CD14-positive monocyte (primary cell): ENCODE results near the gene LRRIQ1. TPM values are rescaled to one million over a fixed set of nuclear protein-coding genes. Genes with fewer than 3 reads are reported as not detected.

Experiments
- DNase-seq, 3 donors: peaks; one replicate each; pipeline ENCODE4 v3.0.0-alpha.2; 2011 to 2022
- H2AFZ ChIP-seq: 2 replicates; pipeline ENCODE4 v1.6.0; 2012; ENCODE audit warnings: mild to moderate bottlenecking, low read depth, low read length, inconsistent platforms; ENCODE audit not compliant: insufficient read depth, poor library complexity, severe bottlenecking
- H3K27ac ChIP-seq, 2 donors: 1 replicate in 1 of 2; 2 replicates in 1 of 2; pipeline ENCODE4 v1.5.1; 2012 to 2013; ENCODE audit warnings: low read length in 2 of 2, control low read depth in 1 of 2, inconsistent platforms in 1 of 2, low read depth in 1 of 2, mild to moderate bottlenecking in 1 of 2
- H3K27me3 ChIP-seq, 2 donors: one replicate each; pipeline versions ENCODE4 v1.6.0 to v1.6.1; 2011 to 2013; ENCODE audit warnings: low read length in 2 of 2; ENCODE audit not compliant: control insufficient read depth in 2 of 2, insufficient read depth in 2 of 2
- H3K36me3 ChIP-seq, 2 donors: replicated peaks in 1 of 2; 1 replicate in 1 of 2; 2 replicates in 1 of 2; pipeline versions ENCODE4 v1.5.1 to v1.6.1; 2012 to 2013; ENCODE audit warnings: low read length in 2 of 2, control low read depth in 1 of 2, inconsistent platforms in 1 of 2, mild to moderate bottlenecking in 1 of 2; ENCODE audit not compliant: insufficient read depth in 2 of 2, control insufficient read depth in 1 of 2
- H3K4me1 ChIP-seq, 2 donors: 1 replicate in 1 of 2; 2 replicates in 1 of 2; pipeline versions ENCODE4 v1.5.1 to v1.6.1; 2012 to 2013; ENCODE audit warnings: low read length in 2 of 2, control low read depth in 1 of 2, inconsistent platforms in 1 of 2, mild to moderate bottlenecking in 1 of 2, moderate library complexity in 1 of 2; ENCODE audit not compliant: insufficient read depth in 2 of 2, control insufficient read depth in 1 of 2
- H3K4me2 ChIP-seq: replicated peaks from 2 replicates; pipeline ENCODE3; 2012; ENCODE audit warnings: low read length, moderate library complexity, mild to moderate bottlenecking; ENCODE audit not compliant: poor library complexity, severe bottlenecking; ENCODE audit errors: extremely low read depth
- H3K4me3 ChIP-seq, 3 experiments: fragments of 200-600 bp in 1 of 3; sonication (generic) in 1 of 3; replicated peaks in 1 of 3; 1 replicate in 2 of 3; 2 replicates in 1 of 3; pipeline ENCODE4 v1.5.1; 2011 to 2013; ENCODE audit warnings: low read length in 3 of 3, mild to moderate bottlenecking in 3 of 3, control low read depth in 2 of 3, low read depth in 2 of 3, inconsistent platforms in 1 of 3, moderate library complexity in 1 of 3
- H3K79me2 ChIP-seq: 2 replicates; pipeline ENCODE4 v1.6.0; 2012; ENCODE audit warnings: mild to moderate bottlenecking, control low read depth, inconsistent platforms, low read length, moderate library complexity; ENCODE audit not compliant: insufficient read depth
- H3K9ac ChIP-seq: 2 replicates; pipeline ENCODE4 v1.6.0; 2017; ENCODE audit warnings: low read length, mild to moderate bottlenecking; ENCODE audit not compliant: insufficient read depth, poor library complexity, severe bottlenecking
- H3K9me3 ChIP-seq, 2 donors: replicated peaks in 1 of 2; 1 replicate in 1 of 2; 2 replicates in 1 of 2; pipeline versions ENCODE4 v1.5.1 to v1.6.1; 2012 to 2013; ENCODE audit warnings: low read length in 2 of 2, control low read depth in 1 of 2; ENCODE audit not compliant: control insufficient read depth in 1 of 2, insufficient read depth in 1 of 2
- H4K20me1 ChIP-seq: 2 replicates; pipeline ENCODE4 v1.6.0; 2012; ENCODE audit warnings: mild to moderate bottlenecking, low read length, control low read depth, moderate library complexity; ENCODE audit not compliant: insufficient read depth
- H3K27ac Mint-ChIP-seq, 7 donors: one replicate each; pipeline ENCODE4 v1.8.0; 2020; ENCODE audit warnings: mild to moderate bottlenecking in 7 of 7, mixed read lengths in 7 of 7, moderate library complexity in 6 of 7, inconsistent platforms in 2 of 7
- H3K27me3 Mint-ChIP-seq, 3 donors: one replicate each; pipeline ENCODE4 v1.8.0; 2021 to 2022; ENCODE audit warnings: low read depth in 3 of 3, mild to moderate bottlenecking in 3 of 3, mixed read lengths in 3 of 3, moderate library complexity in 3 of 3, inconsistent platforms in 1 of 3
- H3K36me3 Mint-ChIP-seq, 2 donors: one replicate each; pipeline ENCODE4 v1.8.0; 2020; ENCODE audit warnings: mixed read lengths in 2 of 2, inconsistent platforms in 1 of 2, mild to moderate bottlenecking in 1 of 2
- H3K4me1 Mint-ChIP-seq: one replicate; pipeline ENCODE4 v1.8.0; 2020; ENCODE audit warnings: mild to moderate bottlenecking, mixed read lengths
- H3K4me3 Mint-ChIP-seq, 2 donors: one replicate each; pipeline ENCODE4 v1.8.0; 2020; ENCODE audit warnings: mild to moderate bottlenecking in 2 of 2, mixed read lengths in 2 of 2, moderate library complexity in 1 of 2
- H3K9me3 Mint-ChIP-seq, 7 donors: one replicate each; pipeline ENCODE4 v1.8.0; 2020 to 2022; ENCODE audit warnings: mixed read lengths in 7 of 7, mild to moderate bottlenecking in 6 of 7, moderate library complexity in 6 of 7, inconsistent platforms in 2 of 7
- WGBS: methylation state at CpG from one replicate; pipeline ENCODE4 v1.1.5; 2013; ENCODE audit warnings: missing lambda C conversion rate; ENCODE audit not compliant: insufficient coverage; 5-methylcytosine and 5-hydroxymethylcytosine counted together
- intact Hi-C, 2 donors: fragments of 100-400 bp; cut with micrococcal nuclease; formaldehyde crosslinking; loops; one replicate each; pipeline versions ENCODE4 v1.15.0 to v1.15.1; 2023
- polyA plus RNA-seq, 3 donors: library from polyadenylated mRNA; depleted of rRNA in 1 of 3; unstranded in 2 of 3; stranded (reverse) in 1 of 3; fragments of 300-500 nt in 2 of 3; fragments of >200 nt in 1 of 3; fragmentation: Illumina TruSeq in 2 of 3; gene quantifications; 1 replicate in 2 of 3; 2 replicates in 1 of 3; pipeline ENCODE4 v1.2.3, GENCODE V29; 2012 to 2021
- TF ChIP-seq, protein P1 (sequence below): fragments of 200-600 bp; IDR thresholded peaks from one replicate; pipeline ENCODE4 v1.8.0; 2022; ENCODE audit warnings: antibody characterized with exemption, mild to moderate bottlenecking

LRRIQ1 gene
- polyA plus RNA-seq, 3 donors: not detected

GRCh38 chr12:85085066-85085465, 48.9 kb downstream of the LRRIQ1 start:
- Histone ChIP-seq H3K9ac (no peak overlapping the region), H3K9me3 (no peaks in the 10 kb centered on the region), H3K4me2 (no peak overlapping the region), H4K20me1 (no peaks in the 10 kb centered on the region), H3K27ac (no peak overlapping the region), H3K4me3 (no peak overlapping the region), H3K36me3 (no peaks in the 10 kb centered on the region), H2AFZ (no peak overlapping the region), H3K4me1 (no peaks in the 10 kb centered on the region), H3K27me3 (no peaks in the 10 kb centered on the region), H3K79me2 (no peaks in the 10 kb centered on the region)
- 100% methylated on average over 1 of the region's 5 CpGs for WGBS
- no peak overlapping the region for H3K4me3 Mint-ChIP-seq
- intact Hi-C loops: no loop called here
- DNase-seq: no peak
- H3K27ac Mint-ChIP-seq: no peak overlapping the region
- no peaks in the 10 kb centered on the region for H3K4me1 Mint-ChIP-seq
- peaks cover 0 to 7% (median 2%) of the 10 kb centered on the region in 7 donors for H3K9me3 Mint-ChIP-seq
- TF ChIP-seq, protein P1, sequence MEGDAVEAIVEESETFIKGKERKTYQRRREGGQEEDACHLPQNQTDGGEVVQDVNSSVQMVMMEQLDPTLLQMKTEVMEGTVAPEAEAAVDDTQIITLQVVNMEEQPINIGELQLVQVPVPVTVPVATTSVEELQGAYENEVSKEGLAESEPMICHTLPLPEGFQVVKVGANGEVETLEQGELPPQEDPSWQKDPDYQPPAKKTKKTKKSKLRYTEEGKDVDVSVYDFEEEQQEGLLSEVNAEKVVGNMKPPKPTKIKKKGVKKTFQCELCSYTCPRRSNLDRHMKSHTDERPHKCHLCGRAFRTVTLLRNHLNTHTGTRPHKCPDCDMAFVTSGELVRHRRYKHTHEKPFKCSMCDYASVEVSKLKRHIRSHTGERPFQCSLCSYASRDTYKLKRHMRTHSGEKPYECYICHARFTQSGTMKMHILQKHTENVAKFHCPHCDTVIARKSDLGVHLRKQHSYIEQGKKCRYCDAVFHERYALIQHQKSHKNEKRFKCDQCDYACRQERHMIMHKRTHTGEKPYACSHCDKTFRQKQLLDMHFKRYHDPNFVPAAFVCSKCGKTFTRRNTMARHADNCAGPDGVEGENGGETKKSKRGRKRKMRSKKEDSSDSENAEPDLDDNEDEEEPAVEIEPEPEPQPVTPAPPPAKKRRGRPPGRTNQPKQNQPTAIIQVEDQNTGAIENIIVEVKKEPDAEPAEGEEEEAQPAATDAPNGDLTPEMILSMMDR: no peak
- peaks cover 0 to 3% (median 1%) of the 10 kb centered on the region in 3 donors for H3K27me3 Mint-ChIP-seq
- H3K36me3 Mint-ChIP-seq: no peaks in the 10 kb centered on the region

GRCh38 chr12:85089792-85090191, 53.6 kb downstream of the LRRIQ1 start:
- H3K4me1 Mint-ChIP-seq: no peaks in the 10 kb centered on the region
- Histone ChIP-seq H4K20me1 (no peaks in the 10 kb centered on the region), H3K79me2 (no peaks in the 10 kb centered on the region), H3K9me3 (no peaks in the 10 kb centered on the region), H3K4me3 (no peak overlapping the region), H3K9ac (no peak overlapping the region), H3K4me2 (no peak overlapping the region), H2AFZ (no peak overlapping the region), H3K27ac (no peak overlapping the region), H3K4me1 (no peaks in the 10 kb centered on the region), H3K27me3 (no peaks in the 10 kb centered on the region), H3K36me3 (no peaks in the 10 kb centered on the region)
- H3K27me3 Mint-ChIP-seq: peaks cover 0 to 3% (median 2%) of the 10 kb centered on the region in 3 donors
- DNase-seq: no peak
- intact Hi-C loops: no loop called here
- 96% methylated on average over 4 of the region's 5 CpGs for WGBS
- H3K36me3 Mint-ChIP-seq: no peaks in the 10 kb centered on the region
- peaks cover 0 to 9% (median 2%) of the 10 kb centered on the region in 7 donors for H3K9me3 Mint-ChIP-seq
- no peak overlapping the region for H3K4me3 Mint-ChIP-seq
- TF ChIP-seq, protein P1: no peak
- no peak overlapping the region for H3K27ac Mint-ChIP-seq
